ENCODE results near the gene CAMKMT. TPM values are rescaled to one million over a fixed set of nuclear protein-coding genes. Genes with fewer than 3 reads are reported as not detected.

The CAMKMT gene
- total RNA-seq, 1 experiment from 2014 or later: 17.4 TPM

GRCh38 chr2:44785433-44785832 is 423.7 kb downstream of the CAMKMT start:
- H3K36me3 Mint-ChIP-seq (ENCODE audit: insufficient read depth in 1 of 3, low read depth in 3 of 3): peaks cover 6 to 32% (median 23%) of the 10 kb centered on the region in 3 experiments

More at GRCh38 chr2:44785433-44785832, 423.7 kb downstream of the CAMKMT start:
- no peak for DNase-seq
- Mint-ChIP-seq H3K27ac (no peak overlapping the region), H3K27me3 (ENCODE audit: low read depth) (peaks cover 17% of the 10 kb centered on the region), H3K9me3 (peaks cover 17 to 19% of the 10 kb centered on the region in 2 experiments), H3K4me1 (peaks cover 31 to 38% of the 10 kb centered on the region in 2 experiments), H3K4me3 (no peak overlapping the region; a peak in 1 of 5 replicates)
- H2BK120ac ChIP-seq (ENCODE audit: low read depth, low read length, poor library complexity, severe bottlenecking): no peak overlapping the region
- H4K8ac ChIP-seq (replicated peaks; ENCODE audit: insufficient read length, low read depth, low read length): no peak overlapping the region
- no peak overlapping the region for H3K4me2 ChIP-seq (ENCODE audit: insufficient read depth, insufficient read length, low read length)
- no peak overlapping the region for H2BK12ac ChIP-seq (ENCODE audit: insufficient read length, low read depth, low read length)
- H2AFZ ChIP-seq (ENCODE audit: low read length): no peak overlapping the region
- no peaks in the 10 kb centered on the region for H3K79me2 ChIP-seq (ENCODE audit: insufficient read depth, low read length)
- H3K56ac ChIP-seq (ENCODE audit: insufficient read length, low read depth, low read length): no peak overlapping the region
- H3K27me3 ChIP-seq (ENCODE audit: insufficient read depth, low read length): no peaks in the 10 kb centered on the region
- H3K9me3 ChIP-seq (ENCODE audit: control insufficient read depth, low read depth, low read length): no peaks in the 10 kb centered on the region
- H3K23me2 ChIP-seq (ENCODE audit: insufficient read length, low read depth, low read length, poor library complexity, severe bottlenecking): no peaks in the 10 kb centered on the region
- H3K27ac ChIP-seq (ENCODE audit: insufficient read length, low read depth, low read length): no peak overlapping the region
- no peak overlapping the region for H3K14ac ChIP-seq (ENCODE audit: insufficient read depth, low read length)
- H3K79me1 ChIP-seq (ENCODE audit: insufficient read depth, low read depth, low read length, poor library complexity, severe bottlenecking): no peaks in the 10 kb centered on the region
- no peak overlapping the region for H2AK5ac ChIP-seq (ENCODE audit: insufficient read length, low read length)
- H4K91ac ChIP-seq (ENCODE audit: insufficient read length, low read depth, low read length): no peak overlapping the region
- H2BK5ac ChIP-seq (ENCODE audit: insufficient read length, low read length): no peak overlapping the region
- no peak overlapping the region for H3T11ph ChIP-seq (ENCODE audit: low read length)
- WGBS (ENCODE audit: extremely low coverage, insufficient read length, low lambda C conversion rate): no CpG with 5 or more reads among the region's 2 CpGs
- peaks cover 3% of the 10 kb centered on the region; the same call in 1 of the 2 replicates for H3K4me1 ChIP-seq (ENCODE audit: insufficient read depth, low read length)
- no peak overlapping the region for H2BK20ac ChIP-seq (ENCODE audit: low read depth, low read length, poor library complexity, severe bottlenecking)
- H2BK15ac ChIP-seq (ENCODE audit: low read depth, low read length): no peak overlapping the region
- no peak overlapping the region for H3K18ac ChIP-seq (ENCODE audit: insufficient read length, low read depth, low read length)
- H3K4ac ChIP-seq (ENCODE audit: low read depth, low read length): no peak overlapping the region
- no peaks in the 10 kb centered on the region for H4K20me1 ChIP-seq (ENCODE audit: control insufficient read depth, insufficient read depth, insufficient read length)
- H3K23ac ChIP-seq (ENCODE audit: insufficient read length, low read depth, low read length): no peak overlapping the region
- TF ChIP-seq, protein P1, sequence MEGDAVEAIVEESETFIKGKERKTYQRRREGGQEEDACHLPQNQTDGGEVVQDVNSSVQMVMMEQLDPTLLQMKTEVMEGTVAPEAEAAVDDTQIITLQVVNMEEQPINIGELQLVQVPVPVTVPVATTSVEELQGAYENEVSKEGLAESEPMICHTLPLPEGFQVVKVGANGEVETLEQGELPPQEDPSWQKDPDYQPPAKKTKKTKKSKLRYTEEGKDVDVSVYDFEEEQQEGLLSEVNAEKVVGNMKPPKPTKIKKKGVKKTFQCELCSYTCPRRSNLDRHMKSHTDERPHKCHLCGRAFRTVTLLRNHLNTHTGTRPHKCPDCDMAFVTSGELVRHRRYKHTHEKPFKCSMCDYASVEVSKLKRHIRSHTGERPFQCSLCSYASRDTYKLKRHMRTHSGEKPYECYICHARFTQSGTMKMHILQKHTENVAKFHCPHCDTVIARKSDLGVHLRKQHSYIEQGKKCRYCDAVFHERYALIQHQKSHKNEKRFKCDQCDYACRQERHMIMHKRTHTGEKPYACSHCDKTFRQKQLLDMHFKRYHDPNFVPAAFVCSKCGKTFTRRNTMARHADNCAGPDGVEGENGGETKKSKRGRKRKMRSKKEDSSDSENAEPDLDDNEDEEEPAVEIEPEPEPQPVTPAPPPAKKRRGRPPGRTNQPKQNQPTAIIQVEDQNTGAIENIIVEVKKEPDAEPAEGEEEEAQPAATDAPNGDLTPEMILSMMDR (conservative IDR thresholded peaks at IDR 0.05): no peak
- no peak overlapping the region for H4K5ac ChIP-seq (ENCODE audit: insufficient read length, low read depth, low read length)
- H3K9ac ChIP-seq (ENCODE audit: extremely low read depth, insufficient read length, low read length): no peak overlapping the region

Data from H9 (cell line).